Measurements from ENCODE around the gene LPCAT1. TPM values are rescaled to one million over a fixed set of nuclear protein-coding genes. Genes with fewer than 3 reads are reported as not detected.

LPCAT1 gene
- total RNA-seq, 1 experiment from 2014 or later, result 75.0 TPM

GRCh38 chr5:1519631-1520210 is 4.0 kb downstream of the LPCAT1 start (continued):
- TF ChIP-seq ZBTB33 (IDR thresholded peaks at IDR 0.05; ENCODE audit: extremely low read depth, insufficient replicate concordance, low read length), result no peak

- no peaks in the 10 kb centered on the region for H3K9me3 ChIP-seq (ENCODE audit: control insufficient read depth in 1 of 2, insufficient read depth in 1 of 2, low read depth in 1 of 2, low read length in 2 of 2)
- no peaks in the 10 kb centered on the region for H3K9me2 ChIP-seq (ENCODE audit: insufficient read depth)
- intact Hi-C loops (cut with micrococcal nuclease), result no loop called here
- ATAC-seq (no peak), DNase-seq (ENCODE audit: low read depth, low spot score) (no peak)
- ChIA-PET CTCF (no interaction called here), RAD21 (ENCODE audit: low non-redundant PET in 1 of 2, low total read pairs in 2 of 2, uncharacterized antibody in 2 of 2, unreplicated experiment in 2 of 2) (no interaction called here), POLR2A (no interaction called here)
- peaks cover 14 to 27% of the 10 kb centered on the region in 2 experiments; a peak in 3 of 4 replicates for H3K36me3 ChIP-seq (ENCODE audit: control insufficient read depth in 1 of 2, insufficient read depth in 2 of 2, low read length in 2 of 2)
- no peak overlapping the region for H2AFZ ChIP-seq (ENCODE audit: low read depth, low read length, poor library complexity, severe bottlenecking)
- H4K20me1 ChIP-seq (ENCODE audit: insufficient read depth), result peaks cover 7% of the 10 kb centered on the region; the same call in 1 of the 2 replicates
- BruUV-seq (replicated peaks), result no TSS peak
- peaks cover 97% of the 10 kb centered on the region for H3K79me2 ChIP-seq (ENCODE audit: insufficient read depth, low read length)
- TF ChIP-seq TCF7L2 (IDR thresholded peaks at IDR 0.05; ENCODE audit: borderline replicate concordance, extremely low read depth, insufficient read depth, insufficient read length) (no peak), SP1 (IDR thresholded peaks at IDR 0.05; ENCODE audit: low read depth) (no peak), SRF (IDR thresholded peaks at IDR 0.05; ENCODE audit: low read depth) (no peak), ZNF274 (IDR thresholded peaks at IDR 0.05; ENCODE audit: low read depth, low read length) (no peak), YY1 (IDR thresholded peaks at IDR 0.05; ENCODE audit: extremely low read depth, insufficient replicate concordance, low read depth, low read length) (no peak), ELF1 (IDR thresholded peaks at IDR 0.05; ENCODE audit: borderline replicate concordance, low read depth) (no peak), MAX (IDR thresholded peaks at IDR 0.05) (no peak), SIN3A (IDR thresholded peaks at IDR 0.05; ENCODE audit: low read depth) (no peak), ZFX (IDR thresholded peaks at IDR 0.05) (no peak), ZBTB33 (IDR thresholded peaks at IDR 0.05; ENCODE audit: extremely low read depth, insufficient replicate concordance, low read length) (no peak), CBX3 (IDR thresholded peaks at IDR 0.05; ENCODE audit: low read depth) (no peak), ATF3 (IDR thresholded peaks at IDR 0.05) (no peak), CTCF (IDR thresholded peaks at IDR 0.05 in 2 of 3, conservative IDR thresholded peaks at IDR 0.05 in 1 of 3; ENCODE audit: borderline replicate concordance in 1 of 3, insufficient read depth in 1 of 3, low read depth in 2 of 3, low read length in 2 of 3) (no peak), POLR2AphosphoS5 (IDR thresholded peaks at IDR 0.05; ENCODE audit: low read depth, low read length) (no peak), JUND (IDR thresholded peaks at IDR 0.05) (no peak), EZH2phosphoT487 (IDR thresholded peaks at IDR 0.05; ENCODE audit: borderline replicate concordance) (no peak), POLR2A (IDR thresholded peaks at IDR 0.05; ENCODE audit: borderline replicate concordance, extremely low read depth, insufficient read depth, insufficient read length) (no peak), RAD21 (IDR thresholded peaks at IDR 0.05; ENCODE audit: low read depth) (no peak), EGR1 (IDR thresholded peaks at IDR 0.05; ENCODE audit: low read depth) (no peak), EZH2 (IDR thresholded peaks at IDR 0.05) (no peak)
- peak overlapping the region; percentile 65; the same call in 1 of the 2 replicates for H3K9ac ChIP-seq (ENCODE audit: low read length)
- H3K4me1 ChIP-seq (ENCODE audit: control insufficient read depth in 1 of 2, insufficient read depth in 2 of 2, low read length in 2 of 2), result peaks cover 22 to 49% of the 10 kb centered on the region in 2 experiments
- H3K27me3 ChIP-seq (ENCODE audit: insufficient read depth, low read length), result no peaks in the 10 kb centered on the region
- no peak overlapping the region for H3K4me3 ChIP-seq (replicated peaks in 1 of 2; ENCODE audit: low read depth in 1 of 2, low read length in 2 of 2)
- H3K27ac ChIP-seq (ENCODE audit: low read depth, low read length), result no peak overlapping the region
- peak overlapping the region; percentile 64; the same call in 1 of the 2 replicates for H3K4me2 ChIP-seq (ENCODE audit: low read length)
These were observed 5.9 kb downstream of the LPCAT1 start for GRCh38 chr5:1517838-1518237.

All from HCT116 (cell line).